ENCODE results near the gene TBATA. TPM values are rescaled to one million over a fixed set of nuclear protein-coding genes. Genes with fewer than 3 reads are reported as not detected.

TBATA gene
- total RNA-seq, 1 donor from 2014 or later, result not detected

- Histone ChIP-seq H3K27me3 (no peaks in the 10 kb centered on the region), H3K27ac (no peak overlapping the region), H3K9me3 (no peaks in the 10 kb centered on the region), H3K4me1 (no peaks in the 10 kb centered on the region), H3K36me3 (no peaks in the 10 kb centered on the region), H3K4me3 (no peak overlapping the region)
- no peak for DNase-seq (ENCODE audit: extremely low spot score in 2 of 2)
- intact Hi-C loops (cut with DNase I), result no loop called here
- no peak for TF ChIP-seq POLR2A (IDR thresholded peaks at IDR 0.05)
Measured at GRCh38 chr10:70748801-70749573, 36.2 kb downstream of the TBATA start.

GRCh38 chr10:70748305-70748704 lies 36.9 kb downstream of the TBATA start:
- TF ChIP-seq POLR2A (IDR thresholded peaks at IDR 0.05), result no peak
- no peak for TF ChIP-seq CTCF (IDR thresholded peaks at IDR 0.05)
- TF ChIP-seq POLR2AphosphoS5 (IDR thresholded peaks at IDR 0.05; ENCODE audit: insufficient read depth in 1 of 2, low read depth in 1 of 2), result no peak
- H3K36me3 ChIP-seq, result no peaks in the 10 kb centered on the region
- intact Hi-C loops (cut with DNase I), result no loop called here
- H3K4me1 ChIP-seq, result peaks cover 2% of the 10 kb centered on the region
- no peaks in the 10 kb centered on the region for H3K9me3 ChIP-seq
- no peak overlapping the region for H3K4me3 ChIP-seq
- DNase-seq (ENCODE audit: extremely low spot score in 2 of 2), result no peak
- H3K27me3 ChIP-seq, result no peaks in the 10 kb centered on the region
- H3K27ac ChIP-seq, result no peak overlapping the region

- no peaks in the 10 kb centered on the region for H3K36me3 ChIP-seq
- DNase-seq (ENCODE audit: extremely low spot score in 2 of 2), result no peak
- peaks cover 12% of the 10 kb centered on the region for H3K4me1 ChIP-seq
- intact Hi-C loops (cut with DNase I), result no loop called here
- no peak for TF ChIP-seq POLR2AphosphoS5 (IDR thresholded peaks at IDR 0.05; ENCODE audit: insufficient read depth in 1 of 2, low read depth in 1 of 2)
- no peak for TF ChIP-seq POLR2A (IDR thresholded peaks at IDR 0.05)
- TF ChIP-seq CTCF (IDR thresholded peaks at IDR 0.05), result no peak
- no peaks in the 10 kb centered on the region for H3K9me3 ChIP-seq
- no peak overlapping the region for H3K27ac ChIP-seq
- H3K4me3 ChIP-seq, result no peak overlapping the region
- no peaks in the 10 kb centered on the region for H3K27me3 ChIP-seq
Measured at GRCh38 chr10:70747192-70747965, 37.8 kb downstream of the TBATA start.

GRCh38 chr10:70745555-70745954 lies 39.6 kb downstream of the TBATA start:
- no peak for DNase-seq (ENCODE audit: extremely low spot score in 2 of 2)
- no peaks in the 10 kb centered on the region for H3K9me3 ChIP-seq
- TF ChIP-seq POLR2A (IDR thresholded peaks at IDR 0.05) (no peak), CTCF (IDR thresholded peaks at IDR 0.05) (no peak), POLR2AphosphoS5 (IDR thresholded peaks at IDR 0.05; ENCODE audit: insufficient read depth in 1 of 2, low read depth in 1 of 2) (no peak)
- peaks cover 29% of the 10 kb centered on the region for H3K4me1 ChIP-seq
- no peak overlapping the region for H3K4me3 ChIP-seq
- no peak overlapping the region for H3K27ac ChIP-seq
- H3K36me3 ChIP-seq, result no peaks in the 10 kb centered on the region
- intact Hi-C loops (cut with DNase I), result no loop called here
- H3K27me3 ChIP-seq, result no peaks in the 10 kb centered on the region

GRCh38 chr10:70744617-70745143 lies 40.5 kb downstream of the TBATA start:
- peaks cover 31% of the 10 kb centered on the region for H3K4me1 ChIP-seq
- DNase-seq (ENCODE audit: extremely low spot score in 2 of 2), result no peak
- no peak for TF ChIP-seq POLR2AphosphoS5 (IDR thresholded peaks at IDR 0.05; ENCODE audit: insufficient read depth in 1 of 2, low read depth in 1 of 2)
- TF ChIP-seq CTCF (IDR thresholded peaks at IDR 0.05), result no peak
- TF ChIP-seq POLR2A (IDR thresholded peaks at IDR 0.05), result no peak
- no peaks in the 10 kb centered on the region for H3K9me3 ChIP-seq
- intact Hi-C loops (cut with DNase I), result no loop called here
- H3K27me3 ChIP-seq, result no peaks in the 10 kb centered on the region
- no peak overlapping the region for H3K27ac ChIP-seq
- no peaks in the 10 kb centered on the region for H3K36me3 ChIP-seq
- no peak overlapping the region for H3K4me3 ChIP-seq
